ENCODE measurements around the gene HINT1. TPM values are rescaled to one million over a fixed set of nuclear protein-coding genes. Genes with fewer than 3 reads are reported as not detected.
"Not testable (repeated sequence)": the region's sequence is repeated elsewhere in the genome, so short reads cannot be mapped to it uniquely, and the experiment has no call there.

HINT1 gene
- total RNA-seq, 2 experiments from 2014 or later = 232 to 246 TPM

DNA sequence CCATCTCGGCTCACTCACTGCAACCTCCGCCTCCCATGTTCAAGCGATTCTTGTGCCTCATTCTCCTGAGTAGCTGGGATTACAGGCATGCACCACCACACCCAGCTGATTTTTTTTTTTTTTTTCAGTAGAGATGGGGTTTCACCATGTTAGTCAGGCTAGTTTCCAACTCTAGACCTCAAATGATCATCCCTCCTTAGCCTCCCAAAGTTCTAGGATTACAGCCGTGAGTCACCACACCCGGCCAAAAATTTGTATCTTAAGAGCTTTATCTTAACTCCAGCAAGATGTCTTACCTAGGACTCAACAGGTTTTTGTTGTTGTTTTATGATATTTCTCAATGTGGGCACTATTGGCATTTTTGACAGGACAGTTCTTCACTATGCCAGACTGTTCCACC lies 33.6 kb upstream of the HINT1 start:
- H3K4me3 Mint-ChIP-seq = no peak overlapping the region
- ChIA-PET POLR2A (interaction anchor here (1.4 kb wide), 1 partner anchor 65 kb away, joined by 3 read pairs; the partner anchor contains the start of gene CDC42SE2), CTCF (interaction anchor here (0.6 to 1.6 kb wide), 5 partner anchors 10 to 464 kb away, joined by 3 to 5 read pairs (median 3); no protein-coding TSS in a partner anchor)
- peaks cover 10% of the 10 kb centered on the region for H3K36me3 Mint-ChIP-seq (ENCODE audit: low read depth)
- H3K27me3 Mint-ChIP-seq (ENCODE audit: low read depth) = no peaks in the 10 kb centered on the region
- ATAC-seq (no peak), DNase-seq (no peak)
- H3K27ac Mint-ChIP-seq = no peak overlapping the region
- H3K4me1 Mint-ChIP-seq (ENCODE audit: low read depth) = peaks cover 2% of the 10 kb centered on the region
- no peaks in the 10 kb centered on the region for H3K9me3 Mint-ChIP-seq (ENCODE audit: insufficient read depth)

DNA sequence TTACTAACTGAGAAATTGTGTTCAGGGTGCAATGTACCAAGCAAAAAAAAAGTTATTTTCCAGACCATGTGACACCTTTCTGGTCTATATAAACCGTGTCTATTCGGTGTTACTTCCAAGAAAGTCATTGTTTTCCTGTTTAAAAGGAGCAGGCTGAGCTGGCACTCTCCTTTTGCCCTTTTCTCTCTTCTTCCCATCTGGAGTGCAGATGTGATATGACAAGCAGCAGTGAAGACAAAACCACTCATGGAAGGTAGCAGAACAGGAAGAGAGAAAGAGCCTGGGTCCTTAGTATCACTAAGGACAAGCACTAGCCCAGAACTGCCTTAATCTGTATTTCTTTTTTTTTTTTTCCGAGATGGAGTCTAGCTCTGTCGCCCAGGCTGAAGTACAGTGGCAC lies 31.3 kb upstream of the HINT1 start:
- no peak for ATAC-seq
- Mint-ChIP-seq H3K4me3 (no peak overlapping the region), H3K27ac (no peak overlapping the region), H3K36me3 (ENCODE audit: low read depth) (peaks cover 10% of the 10 kb centered on the region), H3K4me1 (ENCODE audit: low read depth) (peaks cover 2% of the 10 kb centered on the region), H3K27me3 (ENCODE audit: low read depth) (no peaks in the 10 kb centered on the region), H3K9me3 (ENCODE audit: insufficient read depth) (no peaks in the 10 kb centered on the region)
- ChIA-PET POLR2A (no interaction called here), CTCF (interaction anchor here (0.6 to 0.8 kb wide), 2 partner anchors 9 to 27 kb away, joined by 3 to 5 read pairs; no protein-coding TSS in a partner anchor)
- no peak for DNase-seq

DNA sequence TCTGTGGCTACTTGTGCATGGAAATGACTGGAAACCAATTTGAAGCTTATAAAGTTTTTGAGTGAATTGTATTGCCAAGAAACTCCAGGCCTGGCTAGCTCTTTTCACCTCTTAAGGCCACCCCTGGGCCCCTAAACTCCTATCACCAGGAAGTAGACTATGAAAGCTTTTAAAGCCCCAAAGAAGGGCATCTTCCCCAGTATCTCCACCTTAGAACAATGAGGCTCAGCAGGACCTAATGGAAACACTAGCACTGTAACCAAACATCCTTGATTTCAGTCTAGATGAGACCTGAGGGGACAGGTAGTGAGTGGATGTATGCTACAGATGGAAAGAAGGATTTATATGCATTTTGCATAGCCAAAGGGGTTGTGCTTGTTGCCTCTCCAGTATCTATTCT lies 30.6 kb upstream of the HINT1 start:
- ChIA-PET POLR2A (interaction anchor here (1.2 kb wide), 1 partner anchor 8 kb away, joined by 3 read pairs; no protein-coding TSS in a partner anchor), CTCF (interaction anchor here (0.6 to 1.4 kb wide), 2 partner anchors 24 to 27 kb away, joined by 3 read pairs; no protein-coding TSS in a partner anchor)
- Mint-ChIP-seq H3K27me3 (ENCODE audit: low read depth) (no peaks in the 10 kb centered on the region), H3K9me3 (ENCODE audit: insufficient read depth) (no peaks in the 10 kb centered on the region), H3K36me3 (ENCODE audit: low read depth) (peaks cover 10% of the 10 kb centered on the region), H3K4me1 (ENCODE audit: low read depth) (peaks cover 2% of the 10 kb centered on the region), H3K4me3 (no peak overlapping the region), H3K27ac (no peak overlapping the region)
- ATAC-seq (no peak), DNase-seq (no peak)

DNA sequence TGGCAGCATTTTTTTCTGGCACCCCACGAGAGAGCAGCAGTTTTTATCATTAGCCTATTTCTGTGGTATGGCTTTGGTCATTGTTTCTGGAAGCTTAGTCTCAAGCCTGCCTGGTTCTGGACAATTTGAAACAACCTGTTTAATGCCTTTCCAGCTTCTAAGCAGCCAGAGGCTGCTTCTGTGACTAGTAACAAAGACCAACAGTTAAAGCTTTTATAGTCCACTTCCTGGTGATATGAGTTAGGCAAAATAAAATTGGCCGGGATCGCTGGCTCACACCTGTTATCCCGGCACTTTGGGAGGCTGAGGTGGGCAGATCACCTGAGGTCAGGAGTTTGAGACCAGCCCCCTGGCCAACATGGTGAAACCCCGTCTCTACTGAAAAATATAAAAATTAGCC lies 29.7 kb upstream of the HINT1 start:
- DNase-seq (no peak), ATAC-seq (no peak)
- Mint-ChIP-seq H3K27me3 (ENCODE audit: low read depth) (no peaks in the 10 kb centered on the region), H3K27ac (no peak overlapping the region), H3K4me1 (ENCODE audit: low read depth) (peaks cover 2% of the 10 kb centered on the region), H3K36me3 (ENCODE audit: low read depth) (peaks cover 5% of the 10 kb centered on the region), H3K4me3 (no peak overlapping the region), H3K9me3 (ENCODE audit: insufficient read depth) (no peaks in the 10 kb centered on the region)
- POLR2A ChIA-PET = interaction anchor here (1.2 kb wide), 1 partner anchor 9 kb away, joined by 3 read pairs; no protein-coding TSS in a partner anchor
- CTCF ChIA-PET = interaction anchor here (1.4 kb wide), 1 partner anchor 23 kb away, joined by 3 read pairs; no protein-coding TSS in a partner anchor

DNA sequence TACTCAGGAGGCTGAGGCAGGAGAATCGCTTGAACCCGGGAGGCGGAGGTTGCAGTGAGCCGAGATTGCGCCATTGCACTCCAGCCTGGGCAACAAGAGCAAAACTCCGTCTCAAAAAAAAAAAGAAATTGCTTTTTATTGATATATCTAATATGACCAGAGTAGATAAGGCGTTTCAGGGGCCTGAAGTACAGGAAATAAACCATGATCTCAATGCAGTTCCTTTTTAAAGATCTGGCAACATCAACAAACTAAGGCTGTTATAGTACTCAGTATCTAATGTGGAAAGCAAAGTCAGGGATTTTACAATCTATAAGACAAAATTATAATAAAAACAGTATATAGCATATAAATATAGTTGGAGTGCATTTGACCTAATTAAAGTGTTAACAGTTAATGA lies 28.8 kb upstream of the HINT1 start:
- DNase-seq; ATAC-seq; POLR2A ChIA-PET; H3K4me1 Mint-ChIP-seq (ENCODE audit: low read depth); H3K9me3 Mint-ChIP-seq (ENCODE audit: insufficient read depth); H3K36me3 Mint-ChIP-seq (ENCODE audit: low read depth); H3K27me3 Mint-ChIP-seq (ENCODE audit: low read depth); CTCF ChIA-PET; H3K4me3 Mint-ChIP-seq; H3K27ac Mint-ChIP-seq: not testable (repeated sequence)

DNA sequence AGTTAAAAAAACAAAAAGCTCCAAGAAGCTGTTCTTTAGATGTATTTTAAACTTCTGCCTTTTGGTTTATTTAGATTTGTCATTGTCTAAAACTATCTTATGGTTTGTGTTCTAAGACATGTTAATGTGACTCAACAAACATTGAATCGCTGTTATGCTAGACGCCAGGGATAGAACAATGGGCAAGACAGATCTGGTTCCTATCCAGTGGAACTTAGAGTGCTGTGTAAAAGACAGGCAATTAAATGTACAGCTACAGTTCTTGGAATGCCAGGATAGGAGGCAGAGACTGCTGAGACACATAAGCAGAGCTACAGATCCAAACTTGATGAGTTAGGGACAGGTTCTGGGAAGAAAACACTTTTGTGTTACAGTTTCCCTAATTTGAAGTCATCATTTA lies 28.1 kb upstream of the HINT1 start:
- Mint-ChIP-seq H3K4me1 (ENCODE audit: low read depth) (peaks cover 2% of the 10 kb centered on the region), H3K9me3 (ENCODE audit: insufficient read depth) (no peaks in the 10 kb centered on the region), H3K36me3 (ENCODE audit: low read depth) (peaks cover 12% of the 10 kb centered on the region), H3K27ac (no peak overlapping the region), H3K27me3 (ENCODE audit: low read depth) (no peaks in the 10 kb centered on the region), H3K4me3 (no peak overlapping the region)
- POLR2A ChIA-PET = no interaction called here
- ATAC-seq (no peak), DNase-seq (no peak)
- CTCF ChIA-PET = interaction anchor here (0.7 kb wide), 1 partner anchor 22 kb away, joined by 3 read pairs; no protein-coding TSS in a partner anchor

DNA sequence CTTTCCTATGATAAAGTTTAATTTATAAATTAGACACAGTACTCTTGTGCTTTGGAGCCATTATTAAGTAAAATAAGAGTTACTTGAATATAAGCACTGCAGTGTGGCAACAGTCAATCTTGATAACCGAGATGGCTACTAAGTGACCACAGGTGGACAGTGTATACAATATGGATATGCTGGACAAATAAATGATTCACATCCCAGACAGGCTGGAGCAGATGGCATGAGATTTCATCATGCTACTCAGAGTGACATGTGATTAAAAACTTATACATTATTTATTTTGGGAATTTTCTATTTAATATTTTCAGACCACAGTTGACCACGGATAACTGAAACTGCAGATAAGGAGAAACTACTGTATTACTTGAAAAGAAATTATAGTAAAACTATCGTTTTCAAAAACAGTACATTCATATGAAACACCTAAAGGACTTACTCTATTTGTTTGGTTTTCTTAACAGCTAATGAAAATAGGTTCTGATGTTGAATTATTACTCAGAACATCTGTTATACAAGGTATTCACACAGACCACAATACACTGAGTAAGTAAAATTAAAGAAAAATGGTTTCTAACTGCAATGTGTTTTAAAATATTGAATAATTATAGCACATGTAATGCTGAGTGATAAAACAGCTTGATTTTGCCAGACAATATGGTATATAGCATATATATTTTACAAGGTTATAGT lies 21.7 kb upstream of the HINT1 start:
- Mint-ChIP-seq H3K27me3 (ENCODE audit: low read depth) (no peaks in the 10 kb centered on the region), H3K4me1 (ENCODE audit: low read depth) (peaks cover 7% of the 10 kb centered on the region), H3K4me3 (no peak overlapping the region), H3K36me3 (ENCODE audit: low read depth) (peaks cover 21% of the 10 kb centered on the region), H3K9me3 (ENCODE audit: insufficient read depth) (no peaks in the 10 kb centered on the region), H3K27ac (no peak overlapping the region)
- DNase-seq (no peak), ATAC-seq (no peak)
- ChIA-PET CTCF (interaction anchor here (1.3 to 1.8 kb wide), 2 partner anchors 11 to 53 kb away, joined by 3 read pairs; no protein-coding TSS in a partner anchor), POLR2A (no interaction called here)

DNA sequence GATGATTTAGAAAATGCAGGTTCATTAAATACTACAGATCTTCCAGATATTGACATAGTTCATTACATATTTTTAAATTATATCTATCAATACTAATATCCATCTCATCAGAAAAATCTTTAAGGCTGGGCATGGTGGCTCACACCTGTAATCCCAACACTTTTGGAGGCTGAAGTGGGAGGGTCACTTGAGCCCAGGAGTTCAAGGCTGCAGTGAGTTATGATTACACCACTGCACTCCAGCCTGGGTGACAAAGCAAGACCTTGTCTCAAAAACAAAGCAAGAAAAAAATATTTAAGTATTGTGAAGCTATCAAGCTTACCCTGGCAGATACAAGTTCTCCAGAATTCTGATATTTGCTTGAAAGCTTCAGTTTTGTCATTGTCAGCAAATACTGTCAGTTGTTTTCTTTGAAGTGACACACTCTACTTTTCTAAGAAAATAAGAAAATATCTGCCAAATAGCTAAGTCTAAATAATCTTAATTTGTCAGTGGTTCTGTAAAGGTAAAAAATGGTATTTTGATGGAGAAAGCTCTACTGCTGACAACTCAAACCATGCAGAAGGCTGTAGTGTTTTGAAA lies 20.6 kb upstream of the HINT1 start:
- no peak for ATAC-seq
- no peaks in the 10 kb centered on the region for H3K9me3 Mint-ChIP-seq (ENCODE audit: insufficient read depth)
- peaks cover 7% of the 10 kb centered on the region for H3K4me1 Mint-ChIP-seq (ENCODE audit: low read depth)
- ChIA-PET POLR2A (interaction anchor here (0.8 kb wide), 1 partner anchor 22 kb away, joined by 3 read pairs; no protein-coding TSS in a partner anchor), CTCF (interaction anchor here (0.9 to 1.8 kb wide), 3 partner anchors 10 to 54 kb away, joined by 3 to 5 read pairs (median 3); no protein-coding TSS in a partner anchor)
- no peak overlapping the region for H3K27ac Mint-ChIP-seq
- no peak for DNase-seq
- H3K36me3 Mint-ChIP-seq (ENCODE audit: low read depth) = peaks cover 21% of the 10 kb centered on the region
- no peak overlapping the region for H3K4me3 Mint-ChIP-seq
- no peaks in the 10 kb centered on the region for H3K27me3 Mint-ChIP-seq (ENCODE audit: low read depth)

DNA sequence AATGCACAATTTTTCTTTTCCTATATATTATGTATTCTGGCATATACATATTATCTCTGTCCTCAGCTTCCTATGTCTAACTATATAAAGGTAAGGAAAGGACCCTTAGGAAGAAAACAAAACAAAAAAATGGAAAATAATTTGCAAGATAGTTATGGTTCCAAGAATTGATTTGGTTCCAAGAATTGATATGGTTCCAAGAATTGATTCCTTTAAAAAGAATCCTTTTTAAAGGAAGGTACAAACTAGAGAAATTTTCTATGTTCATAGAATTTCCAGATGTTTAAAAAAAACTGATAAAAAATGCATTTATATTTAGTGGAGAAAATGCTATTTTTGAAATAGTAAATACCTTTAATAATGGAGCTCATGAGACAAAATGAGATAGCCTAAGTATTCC lies 17.8 kb upstream of the HINT1 start:
- no peak overlapping the region for H3K4me3 Mint-ChIP-seq
- H3K27ac Mint-ChIP-seq = no peak overlapping the region
- CTCF ChIA-PET = no interaction called here
- peaks cover 11% of the 10 kb centered on the region for H3K4me1 Mint-ChIP-seq (ENCODE audit: low read depth)
- ATAC-seq (no peak), DNase-seq (no peak)
- POLR2A ChIA-PET = interaction anchor here (0.5 kb wide), 1 partner anchor 159 kb away, joined by 3 read pairs; no protein-coding TSS in a partner anchor
- no peaks in the 10 kb centered on the region for H3K27me3 Mint-ChIP-seq (ENCODE audit: low read depth)
- peaks cover 16% of the 10 kb centered on the region for H3K36me3 Mint-ChIP-seq (ENCODE audit: low read depth)
- no peaks in the 10 kb centered on the region for H3K9me3 Mint-ChIP-seq (ENCODE audit: insufficient read depth)

DNA sequence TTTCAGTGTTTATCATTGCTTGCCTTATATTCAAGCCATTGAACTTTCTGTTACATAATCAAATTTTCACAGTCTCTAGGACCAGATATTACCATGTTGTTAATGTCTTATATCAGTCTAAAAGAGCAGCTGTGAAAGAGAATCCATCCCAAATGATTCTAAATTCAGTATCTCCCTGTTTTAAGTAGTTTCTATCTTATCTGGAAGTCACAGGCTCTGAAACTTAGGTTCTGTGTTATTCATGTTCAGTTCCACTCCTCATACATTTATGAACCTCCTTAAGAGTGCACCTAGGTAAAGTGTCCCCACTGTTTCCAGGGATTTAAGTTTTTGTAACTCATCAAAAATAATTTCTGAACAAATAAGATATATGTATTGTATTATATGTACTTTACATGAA lies 15.4 kb upstream of the HINT1 start:
- DNase-seq (no peak), ATAC-seq (no peak)
- H3K9me3 Mint-ChIP-seq (ENCODE audit: insufficient read depth) = no peaks in the 10 kb centered on the region
- H3K27me3 Mint-ChIP-seq (ENCODE audit: low read depth) = no peaks in the 10 kb centered on the region
- ChIA-PET CTCF (no interaction called here), POLR2A (interaction anchor here (0.6 kb wide), 1 partner anchor 83 kb away, joined by 3 read pairs; the partner anchor contains the start of gene CDC42SE2)
- H3K27ac Mint-ChIP-seq = no peak overlapping the region
- H3K4me1 Mint-ChIP-seq (ENCODE audit: low read depth) = peaks cover 14% of the 10 kb centered on the region
- H3K4me3 Mint-ChIP-seq = no peak overlapping the region
- peaks cover 18% of the 10 kb centered on the region for H3K36me3 Mint-ChIP-seq (ENCODE audit: low read depth)

DNA sequence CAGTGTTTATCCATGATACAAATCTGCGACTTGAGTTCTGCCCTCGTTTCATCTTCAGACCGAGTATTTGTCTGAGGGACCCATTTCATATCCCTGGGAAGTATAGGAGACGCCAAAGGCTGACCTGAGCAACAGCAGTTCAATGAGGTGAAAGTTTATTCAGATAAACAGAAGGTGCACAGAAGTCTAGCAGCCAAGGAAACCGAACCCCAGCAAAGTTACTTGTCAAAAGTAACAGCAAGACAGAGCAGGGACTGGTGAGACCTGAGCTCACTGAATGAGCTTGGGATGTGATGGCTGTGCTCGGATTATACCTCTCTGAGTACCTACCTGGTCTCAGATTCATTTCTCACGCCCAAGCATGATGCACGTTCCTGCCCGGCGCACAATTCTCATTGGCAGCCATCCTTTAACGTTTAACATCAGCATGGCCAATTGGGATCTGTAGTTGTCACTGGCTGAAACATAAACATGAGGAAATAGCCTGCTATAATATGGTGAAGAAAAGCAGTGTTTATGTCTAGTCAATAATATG lies 6.3 kb upstream of the HINT1 start:
- Mint-ChIP-seq H3K27me3 (ENCODE audit: low read depth) (no peaks in the 10 kb centered on the region), H3K4me3 (peak overlapping the region; percentile 99), H3K4me1 (ENCODE audit: low read depth) (peaks cover 38% of the 10 kb centered on the region), H3K9me3 (ENCODE audit: insufficient read depth) (no peaks in the 10 kb centered on the region), H3K27ac (peak overlapping the region; percentile 94), H3K36me3 (ENCODE audit: low read depth) (peaks cover 15% of the 10 kb centered on the region)
- ChIA-PET CTCF (interaction anchor here (0.9 to 1.0 kb wide), 2 partner anchors 24 to 94 kb away, joined by 3 to 4 read pairs; no protein-coding TSS in a partner anchor), POLR2A (interaction anchor here (0.9 to 1.8 kb wide), 5 partner anchors 8 to 92 kb away, joined by 3 to 11 read pairs (median 3); partner anchors contain the start of gene CDC42SE2)
- peak; percentile 41 for DNase-seq
- ATAC-seq = no peak

Data from activated CD8-positive, alpha-beta T cell treated with anti-CD3 and anti-CD28 coated beads, Interleukin-2, amount 10 ng/mL, durations not matched to agents 7 days and 5 days (primary cell).